ENCODE results near the gene LYPD5. TPM values are rescaled to one million over a fixed set of nuclear protein-coding genes. Genes with fewer than 3 reads are reported as not detected.

The LYPD5 gene
- total RNA-seq, 1 experiment from 2014 or later, result 0.87 TPM

- H3K36me3 ChIP-seq (ENCODE audit: control insufficient read depth, insufficient read depth, low read length), result no peaks in the 10 kb centered on the region
- H3K4me1 ChIP-seq (ENCODE audit: control insufficient read depth, insufficient read depth, low read length), result peaks cover 32% of the 10 kb centered on the region
- no peak for ATAC-seq
- intact Hi-C loops (cut with micrococcal nuclease; ENCODE audit: unreplicated experiment), result no loop called here
- no peaks in the 10 kb centered on the region for H3K27me3 ChIP-seq (ENCODE audit: control insufficient read depth, insufficient read depth, low read length)
- DNase-seq (ENCODE audit: low read depth, low spot score), result no peak
- ChIA-PET POLR2A (interaction anchor here (0.6 kb wide), 1 partner anchor 141 kb away, joined by 5 read pairs; no protein-coding TSS in a partner anchor), CTCF (no interaction called here)
- H3K9me3 ChIP-seq (ENCODE audit: control insufficient read depth, insufficient read depth, low read depth, low read length), result no peaks in the 10 kb centered on the region
- no peak overlapping the region for H3K4me3 ChIP-seq (ENCODE audit: low read depth in 2 of 2, low read length in 2 of 2)
- TF ChIP-seq, protein P1, sequence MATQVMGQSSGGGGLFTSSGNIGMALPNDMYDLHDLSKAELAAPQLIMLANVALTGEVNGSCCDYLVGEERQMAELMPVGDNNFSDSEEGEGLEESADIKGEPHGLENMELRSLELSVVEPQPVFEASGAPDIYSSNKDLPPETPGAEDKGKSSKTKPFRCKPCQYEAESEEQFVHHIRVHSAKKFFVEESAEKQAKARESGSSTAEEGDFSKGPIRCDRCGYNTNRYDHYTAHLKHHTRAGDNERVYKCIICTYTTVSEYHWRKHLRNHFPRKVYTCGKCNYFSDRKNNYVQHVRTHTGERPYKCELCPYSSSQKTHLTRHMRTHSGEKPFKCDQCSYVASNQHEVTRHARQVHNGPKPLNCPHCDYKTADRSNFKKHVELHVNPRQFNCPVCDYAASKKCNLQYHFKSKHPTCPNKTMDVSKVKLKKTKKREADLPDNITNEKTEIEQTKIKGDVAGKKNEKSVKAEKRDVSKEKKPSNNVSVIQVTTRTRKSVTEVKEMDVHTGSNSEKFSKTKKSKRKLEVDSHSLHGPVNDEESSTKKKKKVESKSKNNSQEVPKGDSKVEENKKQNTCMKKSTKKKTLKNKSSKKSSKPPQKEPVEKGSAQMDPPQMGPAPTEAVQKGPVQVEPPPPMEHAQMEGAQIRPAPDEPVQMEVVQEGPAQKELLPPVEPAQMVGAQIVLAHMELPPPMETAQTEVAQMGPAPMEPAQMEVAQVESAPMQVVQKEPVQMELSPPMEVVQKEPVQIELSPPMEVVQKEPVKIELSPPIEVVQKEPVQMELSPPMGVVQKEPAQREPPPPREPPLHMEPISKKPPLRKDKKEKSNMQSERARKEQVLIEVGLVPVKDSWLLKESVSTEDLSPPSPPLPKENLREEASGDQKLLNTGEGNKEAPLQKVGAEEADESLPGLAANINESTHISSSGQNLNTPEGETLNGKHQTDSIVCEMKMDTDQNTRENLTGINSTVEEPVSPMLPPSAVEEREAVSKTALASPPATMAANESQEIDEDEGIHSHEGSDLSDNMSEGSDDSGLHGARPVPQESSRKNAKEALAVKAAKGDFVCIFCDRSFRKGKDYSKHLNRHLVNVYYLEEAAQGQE (IDR thresholded peaks at IDR 0.05; ENCODE audit: insufficient read depth in 1 of 2, low read depth in 2 of 2, low read length in 1 of 2), result no peak
- no peak for TF ChIP-seq POLR2AphosphoS5 (IDR thresholded peaks at IDR 0.05; ENCODE audit: low read depth, low read length)
- TF ChIP-seq TCF7L2 (IDR thresholded peaks at IDR 0.05; ENCODE audit: low read depth, low read length), result no peak
- no peak for TF ChIP-seq SIN3A (IDR thresholded peaks at IDR 0.05; ENCODE audit: borderline replicate concordance, insufficient read depth, low read depth, low read length)
- BruUV-seq (replicated peaks), result no TSS peak
- in situ Hi-C loops (cut with HindIII; ENCODE audit: low pct_unique_long_range_greater_than_20kb, low sequenced_read_pairs), result no loop called here
- H3K27ac ChIP-seq (ENCODE audit: low read length), result no peak overlapping the region
Observed at GRCh38 chr19:43760941-43761340, 41.3 kb downstream of the LYPD5 start.

DNA sequence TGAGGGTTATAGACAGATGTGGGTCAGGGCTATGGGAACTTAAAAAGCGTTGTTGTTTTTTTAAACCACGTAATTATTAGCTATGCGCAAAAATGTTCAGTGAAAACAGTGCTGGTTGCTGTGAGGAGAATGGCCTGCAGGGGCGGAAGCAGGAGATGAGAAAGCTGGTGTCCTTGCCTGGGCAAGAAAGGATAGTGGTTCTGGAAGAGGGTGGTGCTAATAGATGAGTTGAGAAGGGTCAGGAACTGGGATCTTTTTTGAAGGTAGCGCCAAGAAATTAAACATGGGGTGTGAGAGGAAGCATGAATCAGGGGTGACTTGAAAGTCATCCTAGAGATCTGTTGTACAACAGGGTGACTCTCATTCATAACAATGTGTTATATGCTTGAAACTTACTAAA lies 42.7 kb downstream of the LYPD5 start:
- H3K4me1 ChIP-seq (ENCODE audit: control insufficient read depth, insufficient read depth, low read length), result peaks cover 21% of the 10 kb centered on the region
- H3K9me3 ChIP-seq (ENCODE audit: control insufficient read depth, insufficient read depth, low read depth, low read length), result no peaks in the 10 kb centered on the region
- no peaks in the 10 kb centered on the region; the same call in 1 of the 2 replicates for H3K36me3 ChIP-seq (ENCODE audit: control insufficient read depth, insufficient read depth, low read length)
- CTCF ChIA-PET, result interaction anchor here (0.7 to 0.8 kb wide), 2 partner anchors 31 to 1003 kb away, joined by 3 read pairs; no protein-coding TSS in a partner anchor
- in situ Hi-C loops (cut with HindIII; ENCODE audit: low pct_unique_long_range_greater_than_20kb, low sequenced_read_pairs) (no loop called here), intact Hi-C loops (cut with micrococcal nuclease; ENCODE audit: unreplicated experiment) (no loop called here)
- H3K27me3 ChIP-seq (ENCODE audit: control insufficient read depth, insufficient read depth, low read length), result no peaks in the 10 kb centered on the region
- TF ChIP-seq, protein P1 (IDR thresholded peaks at IDR 0.05; ENCODE audit: insufficient read depth in 1 of 2, low read depth in 2 of 2, low read length in 1 of 2), result no peak
- TF ChIP-seq SIN3A (IDR thresholded peaks at IDR 0.05; ENCODE audit: borderline replicate concordance, insufficient read depth, low read depth, low read length), result no peak
- no peak for TF ChIP-seq POLR2AphosphoS5 (IDR thresholded peaks at IDR 0.05; ENCODE audit: low read depth, low read length)
- no peak for TF ChIP-seq TCF7L2 (IDR thresholded peaks at IDR 0.05; ENCODE audit: low read depth, low read length)
- TF ChIP-seq CTCF (IDR thresholded peaks at IDR 0.05), result no peak; the same call in none of the 2 replicates
- ATAC-seq (no peak; the same call in 1 of the 2 replicates), DNase-seq (ENCODE audit: low read depth, low spot score) (no peak)
- no TSS peak for BruUV-seq (replicated peaks)
- POLR2A ChIA-PET, result no interaction called here
- peak overlapping the region; percentile 67 for H3K27ac ChIP-seq (ENCODE audit: low read length)
- no peak overlapping the region for H3K4me3 ChIP-seq (ENCODE audit: low read depth in 2 of 2, low read length in 2 of 2)
